GM12865 (cell line): ENCODE data around the gene FANK1.

Experiments used
- DNase-seq: peaks from one replicate; pipeline ENCODE4 v3.0.0; 2010; ENCODE audit warnings: low read depth
- H3K4me3 ChIP-seq: 2 replicates; pipeline ENCODE4 v1.5.1; 2011; ENCODE audit warnings: mild to moderate bottlenecking, low read depth, low read length, control low read depth
- TF ChIP-seq, protein P1 (sequence below): IDR thresholded peaks from 2 replicates; pipeline ENCODE4 v1.5.1; 2011; ENCODE audit warnings: low read length, control low read depth, low read depth, inconsistent platforms; ENCODE audit not compliant: insufficient read depth; ENCODE audit errors: missing control alignments

Gene FANK1

DNA sequence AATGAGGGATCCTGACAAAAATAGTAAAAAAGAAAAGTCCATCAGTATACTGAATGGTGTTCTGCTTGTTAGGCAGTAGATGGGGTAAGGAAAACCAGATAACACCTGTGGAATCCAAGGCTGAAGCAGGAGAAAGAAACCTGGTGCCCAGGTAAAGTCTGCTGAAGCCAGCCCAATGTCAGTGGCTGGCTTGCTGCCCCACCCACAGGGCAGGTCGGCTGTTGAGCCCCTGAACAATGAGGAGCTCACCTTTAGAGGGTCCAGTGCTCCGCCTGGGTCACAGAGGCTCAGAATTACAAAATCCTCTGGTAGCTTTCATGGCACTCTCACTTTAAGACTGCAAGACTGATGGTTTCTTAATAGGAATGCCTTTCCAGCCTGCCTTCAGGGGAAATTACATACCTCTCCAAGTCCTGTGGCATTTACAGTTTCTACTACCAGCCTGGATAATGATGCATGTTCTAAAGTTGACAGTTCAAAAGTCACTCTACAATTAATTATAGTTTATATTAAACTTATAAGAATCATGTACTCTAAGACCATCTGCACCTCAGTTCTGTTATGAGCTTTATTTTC lies 39.1 kb upstream of the FANK1 start:
- TF ChIP-seq, protein P1, sequence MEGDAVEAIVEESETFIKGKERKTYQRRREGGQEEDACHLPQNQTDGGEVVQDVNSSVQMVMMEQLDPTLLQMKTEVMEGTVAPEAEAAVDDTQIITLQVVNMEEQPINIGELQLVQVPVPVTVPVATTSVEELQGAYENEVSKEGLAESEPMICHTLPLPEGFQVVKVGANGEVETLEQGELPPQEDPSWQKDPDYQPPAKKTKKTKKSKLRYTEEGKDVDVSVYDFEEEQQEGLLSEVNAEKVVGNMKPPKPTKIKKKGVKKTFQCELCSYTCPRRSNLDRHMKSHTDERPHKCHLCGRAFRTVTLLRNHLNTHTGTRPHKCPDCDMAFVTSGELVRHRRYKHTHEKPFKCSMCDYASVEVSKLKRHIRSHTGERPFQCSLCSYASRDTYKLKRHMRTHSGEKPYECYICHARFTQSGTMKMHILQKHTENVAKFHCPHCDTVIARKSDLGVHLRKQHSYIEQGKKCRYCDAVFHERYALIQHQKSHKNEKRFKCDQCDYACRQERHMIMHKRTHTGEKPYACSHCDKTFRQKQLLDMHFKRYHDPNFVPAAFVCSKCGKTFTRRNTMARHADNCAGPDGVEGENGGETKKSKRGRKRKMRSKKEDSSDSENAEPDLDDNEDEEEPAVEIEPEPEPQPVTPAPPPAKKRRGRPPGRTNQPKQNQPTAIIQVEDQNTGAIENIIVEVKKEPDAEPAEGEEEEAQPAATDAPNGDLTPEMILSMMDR: no peak
- no peak overlapping the region for H3K4me3 ChIP-seq
- DNase-seq: no peak

DNA sequence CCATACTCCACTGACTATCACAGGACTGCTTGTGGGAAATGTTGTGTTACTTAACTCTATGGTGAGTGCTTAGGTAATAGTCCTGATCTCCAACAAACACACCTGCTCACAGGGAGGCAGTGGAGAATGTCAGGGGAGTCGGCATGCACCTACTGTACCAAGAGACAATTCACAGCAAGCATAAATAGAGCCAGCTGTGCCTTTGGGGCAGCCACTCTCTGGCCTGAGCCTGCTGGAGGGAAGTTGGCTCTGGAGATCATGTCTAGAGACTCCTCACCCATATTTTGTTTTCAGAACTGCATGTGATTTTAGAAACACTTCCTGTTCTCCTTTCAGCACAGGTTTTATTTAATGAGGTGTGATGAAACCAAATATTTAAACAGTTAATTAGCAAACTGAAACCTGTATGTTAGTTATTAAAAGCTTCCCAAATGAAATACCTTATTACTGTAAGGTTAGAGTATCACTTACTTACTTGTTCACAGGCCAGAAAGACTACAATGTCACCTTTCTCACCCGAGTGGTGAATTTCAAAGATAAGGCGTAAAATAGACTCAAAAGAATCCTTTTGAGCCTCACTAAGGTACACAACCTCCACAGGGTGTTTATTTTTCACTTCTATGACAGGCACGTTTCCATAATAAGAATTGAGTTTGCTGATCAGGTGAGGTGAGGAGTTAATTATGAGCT lies 37.1 kb upstream of the FANK1 start:
- TF ChIP-seq, protein P1: no peak
- no peak for DNase-seq
- H3K4me3 ChIP-seq: no peak overlapping the region

DNA sequence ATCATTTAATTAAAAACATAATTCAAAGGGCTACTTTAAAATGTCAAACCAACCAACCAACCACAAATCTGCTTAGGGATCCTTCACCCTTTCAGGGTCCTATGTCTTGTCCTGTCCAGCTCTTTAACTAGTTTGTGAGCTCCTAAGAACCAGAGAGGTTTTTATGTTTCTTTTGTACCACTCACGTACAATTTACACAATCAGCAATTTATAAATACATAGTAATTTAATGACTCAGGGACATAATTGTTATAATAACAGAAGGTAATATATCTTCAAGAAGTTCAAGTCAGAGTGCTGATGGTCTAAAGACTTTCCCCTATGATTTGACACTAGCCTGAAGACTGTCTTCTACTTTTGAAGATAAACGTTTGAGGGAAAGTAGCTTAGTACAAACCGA lies 31.2 kb upstream of the FANK1 start:
- DNase-seq: no peak
- no peak overlapping the region for H3K4me3 ChIP-seq
- TF ChIP-seq, protein P1: no peak

DNA sequence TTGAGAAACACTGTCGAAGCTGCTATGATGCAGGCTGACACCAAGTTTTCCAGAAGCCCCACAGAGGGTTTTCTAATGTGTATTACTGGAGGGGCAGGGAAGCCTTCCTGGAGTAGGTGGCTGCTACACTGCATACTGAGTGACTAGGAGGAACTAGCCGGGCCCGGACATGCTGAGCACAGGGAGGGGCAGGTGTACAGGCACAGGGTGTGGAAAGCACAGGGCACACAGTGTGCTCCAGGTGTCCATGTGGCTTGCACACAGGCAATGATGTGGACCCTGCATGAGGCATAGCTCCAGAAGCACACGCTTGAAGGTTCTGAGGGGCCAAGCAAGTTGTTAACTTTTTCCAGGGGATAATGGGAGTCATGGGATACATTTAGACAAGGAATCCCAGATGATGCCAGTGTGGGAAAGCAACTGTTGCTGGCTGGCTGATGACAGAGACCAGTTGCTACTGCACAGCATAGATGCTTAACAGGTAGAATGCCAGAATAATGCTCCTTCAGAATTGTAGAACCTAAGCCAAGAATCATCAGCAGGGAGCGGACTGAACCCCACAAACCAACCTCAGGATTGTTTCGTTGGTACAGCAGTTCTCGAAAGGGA lies 29.8 kb upstream of the FANK1 start:
- DNase-seq: no peak
- no peak overlapping the region for H3K4me3 ChIP-seq
- TF ChIP-seq, protein P1: no peak

DNA sequence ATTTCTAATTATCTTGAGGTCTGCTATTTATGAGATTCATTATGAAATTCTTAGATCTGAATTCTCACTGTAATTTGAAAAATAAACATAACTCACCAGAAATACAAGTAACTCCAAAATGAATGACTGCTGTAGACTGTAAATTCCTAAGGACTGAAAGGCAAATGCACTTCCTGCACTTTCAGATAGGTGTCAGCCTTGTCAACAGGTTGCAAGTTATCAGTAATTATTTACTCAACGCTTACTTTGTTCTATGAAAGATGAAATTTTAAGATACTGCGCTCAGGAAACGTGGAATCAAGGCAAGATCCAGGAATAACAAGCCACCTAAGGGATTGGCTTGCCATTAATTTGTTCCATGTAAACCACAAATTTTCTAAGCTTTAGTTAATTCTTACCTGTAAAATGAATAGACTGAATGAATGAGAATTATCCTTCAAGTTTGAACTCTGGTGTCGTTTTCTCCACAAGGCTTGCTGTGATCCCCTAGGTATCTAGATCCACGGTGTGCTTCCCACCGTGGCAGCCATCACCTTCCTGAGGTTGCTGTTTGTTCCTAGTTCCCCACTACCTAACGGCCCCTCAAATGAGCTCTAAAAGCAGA lies 27.9 kb upstream of the FANK1 start:
- DNase-seq: peak; percentile 57
- TF ChIP-seq, protein P1: peak; percentile 70
- H3K4me3 ChIP-seq: no peak overlapping the region

DNA sequence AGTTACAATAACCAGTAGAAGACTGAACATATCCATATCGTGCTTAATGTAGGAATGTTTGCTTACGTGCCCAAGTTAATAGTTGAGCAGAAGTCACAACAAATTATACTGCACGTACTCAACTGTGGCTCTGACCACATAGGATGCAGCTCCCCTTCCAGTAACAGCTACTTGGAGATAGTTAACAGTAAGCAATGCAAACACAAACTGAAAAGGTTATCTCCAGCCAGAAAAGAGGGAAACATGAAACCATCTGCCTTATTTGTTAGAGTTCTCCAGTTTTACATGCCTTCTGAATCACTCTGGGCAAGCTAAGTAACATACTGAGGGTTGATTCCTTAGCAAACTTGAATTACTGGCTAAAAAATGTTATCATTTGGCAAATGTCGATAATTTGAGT lies 25.0 kb upstream of the FANK1 start:
- no peak overlapping the region for H3K4me3 ChIP-seq
- TF ChIP-seq, protein P1: no peak
- DNase-seq: no peak
